Renal cortex interstitium (tissue), 11 donors: ENCODE results near the gene CAV2. TPM values are rescaled to one million over a fixed set of nuclear protein-coding genes. Genes with fewer than 3 reads are reported as not detected.

Experiments
- DNase-seq, 11 donors: peaks; one replicate each; pipeline ENCODE4 v3.0.0-alpha.2; 2013; ENCODE audit warnings: low read depth in 9 of 11, low spot score in 4 of 11; ENCODE audit errors: extremely low read depth in 1 of 11
- polyA plus RNA-seq, 3 donors: library from polyadenylated mRNA; unstranded; fragments of 120-200 nt; gene quantifications; one replicate each; pipeline ENCODE4 v1.2.1, GENCODE V29; 2013; ENCODE audit not compliant: insufficient read length in 3 of 3

Gene CAV2
- polyA plus RNA-seq, 3 donors: 24.9 to 31.6 (median 28.9) TPM

- DNase-seq: no peak
Observed at GRCh38 chr7:116530107-116530820, 30.7 kb downstream of the CAV2 start.

GRCh38 chr7:116532102-116532688 lies 32.7 kb downstream of the CAV2 start:
- no peak for DNase-seq

GRCh38 chr7:116534790-116535189 lies 35.3 kb downstream of the CAV2 start:
- no peak for DNase-seq

- DNase-seq: no peak
Observed at GRCh38 chr7:116535416-116535815, 35.9 kb downstream of the CAV2 start.

GRCh38 chr7:116538138-116538537 lies 38.6 kb downstream of the CAV2 start:
- no peak for DNase-seq

GRCh38 chr7:116539879-116540278 lies 40.3 kb downstream of the CAV2 start:
- no peak for DNase-seq

- DNase-seq: no peak
Observed at GRCh38 chr7:116540743-116541142, 41.2 kb downstream of the CAV2 start.

- no peak for DNase-seq
Observed at GRCh38 chr7:116541951-116542350, 42.4 kb downstream of the CAV2 start.

- no peak for DNase-seq
Observed at GRCh38 chr7:116542618-116543017, 43.1 kb downstream of the CAV2 start.

- no peak for DNase-seq
Observed at GRCh38 chr7:116543664-116544063, 44.1 kb downstream of the CAV2 start.

GRCh38 chr7:116544487-116544886 lies 44.9 kb downstream of the CAV2 start:
- no peak for DNase-seq

- DNase-seq: no peak
Observed at GRCh38 chr7:116545411-116545993, 46.0 kb downstream of the CAV2 start.

- DNase-seq: no peak
Observed at GRCh38 chr7:116546054-116546453, 46.5 kb downstream of the CAV2 start.

- no peak for DNase-seq
Observed at GRCh38 chr7:116546916-116547315, 47.4 kb downstream of the CAV2 start.

GRCh38 chr7:116547347-116547746 lies 47.8 kb downstream of the CAV2 start:
- no peak for DNase-seq

- no peak for DNase-seq
Observed at GRCh38 chr7:116548506-116548905, 49.0 kb downstream of the CAV2 start.

GRCh38 chr7:116549370-116549769 lies 49.8 kb downstream of the CAV2 start:
- no peak for DNase-seq

- no peak for DNase-seq
Observed at GRCh38 chr7:116551692-116552091, 52.2 kb downstream of the CAV2 start.

- DNase-seq: no peak
Observed at GRCh38 chr7:116552602-116553001, 53.1 kb downstream of the CAV2 start.

GRCh38 chr7:116553168-116553964 lies 53.8 kb downstream of the CAV2 start:
- no peak for DNase-seq
